Mesendoderm (in vitro differentiated cells): ENCODE results near the gene LAMC2.

Source experiments
- DNase-seq: peaks from one replicate; pipeline ENCODE4 v3.0.0; 2013
- H2AK5ac ChIP-seq: 2 replicates; pipeline ENCODE4 v1.6.1; 2013; ENCODE audit warnings: low read length, inconsistent platforms
- H2BK120ac ChIP-seq: 2 replicates; pipeline ENCODE4 v1.6.1; 2013; ENCODE audit warnings: low read depth, mild to moderate bottlenecking, low read length, moderate library complexity, mixed read lengths
- H2BK15ac ChIP-seq: replicated peaks from 2 replicates; pipeline ENCODE4 v1.6.1; 2013; ENCODE audit warnings: low read depth, mild to moderate bottlenecking, moderate library complexity
- H2BK5ac ChIP-seq: 2 replicates; pipeline ENCODE4 v1.6.1; 2013; ENCODE audit warnings: low read length, inconsistent platforms
- H3K18ac ChIP-seq: 2 replicates; pipeline ENCODE4 v1.6.1; 2013; ENCODE audit warnings: mild to moderate bottlenecking, low read length, mixed read lengths
- H3K23ac ChIP-seq: one replicate; pipeline ENCODE4 v1.6.1; 2013; ENCODE audit warnings: low read length
- H3K27ac ChIP-seq: 2 replicates; pipeline ENCODE4 v1.5.1; 2013; ENCODE audit warnings: low read depth, mild to moderate bottlenecking, inconsistent platforms, low read length, moderate library complexity
- H3K27me3 ChIP-seq: 2 replicates; pipeline ENCODE4 v1.6.1; 2013; ENCODE audit warnings: low read length, control low read depth, mild to moderate bottlenecking, inconsistent platforms; ENCODE audit not compliant: insufficient read depth, poor library complexity
- H3K36me3 ChIP-seq: 2 replicates; pipeline ENCODE4 v1.6.1; 2013; ENCODE audit warnings: low read length, inconsistent platforms; ENCODE audit not compliant: control insufficient read depth, insufficient read depth
- H3K4ac ChIP-seq: one replicate; pipeline ENCODE4 v1.6.1; 2013; ENCODE audit warnings: low read depth, mild to moderate bottlenecking, low read length, moderate library complexity
- H3K4me1 ChIP-seq: 2 replicates; pipeline ENCODE4 v1.6.1; 2013; ENCODE audit warnings: low read depth, low read length, inconsistent platforms; ENCODE audit not compliant: control insufficient read depth
- H3K4me2 ChIP-seq: 2 replicates; pipeline ENCODE4 v1.6.1; 2013; ENCODE audit warnings: low read length
- H3K4me3 ChIP-seq: 2 replicates; pipeline ENCODE4 v1.5.1; 2013; ENCODE audit warnings: mild to moderate bottlenecking, low read length
- H3K56ac ChIP-seq: one replicate; pipeline ENCODE4 v1.6.1; 2013; ENCODE audit warnings: low read length
- H3K79me1 ChIP-seq: 2 replicates; pipeline ENCODE4 v1.6.1; 2013; ENCODE audit warnings: low read length, inconsistent platforms
- H3K79me2 ChIP-seq: 2 replicates; pipeline ENCODE4 v1.6.1; 2013; ENCODE audit warnings: mild to moderate bottlenecking, low read length; ENCODE audit not compliant: control insufficient read depth, insufficient read depth
- H3K9ac ChIP-seq: 2 replicates; pipeline ENCODE4 v1.6.1; 2013; ENCODE audit warnings: low read length, inconsistent platforms
- H4K5ac ChIP-seq: one replicate; pipeline ENCODE4 v1.6.1; 2013; ENCODE audit warnings: low read length
- H4K8ac ChIP-seq: one replicate; pipeline ENCODE4 v1.6.1; 2013; ENCODE audit warnings: low read depth, mild to moderate bottlenecking, control low read depth, low read length, moderate library complexity
- WGBS: extraction: QIAGEN DNeasy Blood & Tissue Kit; methylation state at CpG from one replicate; pipeline ENCODE4 v1.1.7; 2013; ENCODE audit warnings: low lambda C conversion rate, missing lambda C conversion rate; ENCODE audit not compliant: insufficient coverage; ENCODE audit errors: extremely low coverage; 5-methylcytosine and 5-hydroxymethylcytosine counted together

Gene LAMC2

GRCh38 chr1:183235503-183235902 lies 49.4 kb downstream of the LAMC2 start:
- no peak overlapping the region for H2BK15ac ChIP-seq
- H3K27ac ChIP-seq, result peak overlapping the region; percentile 93
- DNase-seq, result no peak
- H2BK5ac ChIP-seq, result peak overlapping the region; percentile 94
- H3K36me3 ChIP-seq, result no peaks in the 10 kb centered on the region
- H4K8ac ChIP-seq, result no peak overlapping the region
- H3K79me1 ChIP-seq, result no peaks in the 10 kb centered on the region
- H3K4me3 ChIP-seq, result no peak overlapping the region
- H3K4me2 ChIP-seq, result no peak overlapping the region
- H3K27me3 ChIP-seq, result no peaks in the 10 kb centered on the region
- H4K5ac ChIP-seq, result no peak overlapping the region
- H3K18ac ChIP-seq, result peak overlapping the region; percentile 56
- no peak overlapping the region for H3K23ac ChIP-seq
- no CpG with 5 or more reads among the region's 14 CpGs for WGBS
- peak overlapping the region; percentile 83 for H3K56ac ChIP-seq
- peaks cover 11% of the 10 kb centered on the region for H3K4me1 ChIP-seq
- H3K9ac ChIP-seq, result no peak overlapping the region
- peak overlapping the region; percentile 78 for H3K4ac ChIP-seq
- H2AK5ac ChIP-seq, result peak overlapping the region; percentile 43
- H2BK120ac ChIP-seq, result peak overlapping the region; percentile 50
- no peaks in the 10 kb centered on the region for H3K79me2 ChIP-seq

- no peak overlapping the region for H2BK5ac ChIP-seq
- peaks cover 11% of the 10 kb centered on the region for H3K4me1 ChIP-seq
- H3K4ac ChIP-seq, result no peak overlapping the region
- H3K4me3 ChIP-seq, result no peak overlapping the region
- no peaks in the 10 kb centered on the region for H3K27me3 ChIP-seq
- no peak overlapping the region for H2BK120ac ChIP-seq
- no peak overlapping the region for H2AK5ac ChIP-seq
- H3K4me2 ChIP-seq, result no peak overlapping the region
- no peaks in the 10 kb centered on the region for H3K79me2 ChIP-seq
- H3K27ac ChIP-seq, result no peak overlapping the region
- H3K18ac ChIP-seq, result no peak overlapping the region
- H3K79me1 ChIP-seq, result no peaks in the 10 kb centered on the region
- no peak overlapping the region for H3K56ac ChIP-seq
- H3K9ac ChIP-seq, result no peak overlapping the region
- WGBS, result no CpG with 5 or more reads among the region's 6 CpGs
- H3K23ac ChIP-seq, result no peak overlapping the region
- no peak overlapping the region for H4K5ac ChIP-seq
- H2BK15ac ChIP-seq, result no peak overlapping the region
- no peaks in the 10 kb centered on the region for H3K36me3 ChIP-seq
- DNase-seq, result peak; percentile 93
- H4K8ac ChIP-seq, result no peak overlapping the region
Observed at GRCh38 chr1:183236158-183236725, 50.2 kb downstream of the LAMC2 start.

GRCh38 chr1:183237046-183237445 lies 51.0 kb downstream of the LAMC2 start:
- Histone ChIP-seq H2BK120ac (no peak overlapping the region), H3K4me2 (no peak overlapping the region), H3K18ac (no peak overlapping the region), H3K79me1 (no peaks in the 10 kb centered on the region), H4K8ac (no peak overlapping the region), H3K56ac (peak overlapping the region; percentile 40), H3K36me3 (no peaks in the 10 kb centered on the region), H3K9ac (no peak overlapping the region), H3K4me3 (no peak overlapping the region), H2BK15ac (no peak overlapping the region), H3K27ac (no peak overlapping the region), H3K4ac (no peak overlapping the region), H3K4me1 (peaks cover 11% of the 10 kb centered on the region), H4K5ac (no peak overlapping the region), H3K27me3 (no peaks in the 10 kb centered on the region), H3K23ac (no peak overlapping the region), H3K79me2 (no peaks in the 10 kb centered on the region), H2AK5ac (no peak overlapping the region), H2BK5ac (peak overlapping the region; percentile 47)
- no peak for DNase-seq
- WGBS, result no CpG with 5 or more reads among the region's 2 CpGs

GRCh38 chr1:183238071-183238470 lies 52.0 kb downstream of the LAMC2 start:
- H3K56ac ChIP-seq, result no peak overlapping the region
- no peak overlapping the region for H3K9ac ChIP-seq
- no peaks in the 10 kb centered on the region for H3K36me3 ChIP-seq
- H3K4me3 ChIP-seq, result no peak overlapping the region
- H3K4ac ChIP-seq, result no peak overlapping the region
- no peak overlapping the region for H2BK120ac ChIP-seq
- no peaks in the 10 kb centered on the region for H3K79me2 ChIP-seq
- H2BK5ac ChIP-seq, result no peak overlapping the region
- H3K23ac ChIP-seq, result no peak overlapping the region
- H3K4me1 ChIP-seq, result peaks cover 11% of the 10 kb centered on the region
- DNase-seq, result no peak
- H3K79me1 ChIP-seq, result no peaks in the 10 kb centered on the region
- H2AK5ac ChIP-seq, result no peak overlapping the region
- H4K8ac ChIP-seq, result no peak overlapping the region
- no CpG with 5 or more reads among the region's 2 CpGs for WGBS
- H4K5ac ChIP-seq, result no peak overlapping the region
- H3K4me2 ChIP-seq, result no peak overlapping the region
- no peak overlapping the region for H3K27ac ChIP-seq
- no peak overlapping the region for H3K18ac ChIP-seq
- no peak overlapping the region for H2BK15ac ChIP-seq
- no peaks in the 10 kb centered on the region for H3K27me3 ChIP-seq

- Histone ChIP-seq H3K79me2 (no peaks in the 10 kb centered on the region), H3K4me1 (peaks cover 8% of the 10 kb centered on the region), H3K23ac (no peak overlapping the region), H3K79me1 (no peaks in the 10 kb centered on the region), H2AK5ac (no peak overlapping the region), H3K18ac (no peak overlapping the region), H4K5ac (no peak overlapping the region), H4K8ac (no peak overlapping the region), H2BK15ac (peak overlapping the region; percentile 39), H2BK5ac (no peak overlapping the region), H3K4me3 (no peak overlapping the region), H3K27me3 (no peaks in the 10 kb centered on the region), H3K4ac (no peak overlapping the region), H3K56ac (no peak overlapping the region), H2BK120ac (no peak overlapping the region), H3K36me3 (no peaks in the 10 kb centered on the region), H3K9ac (no peak overlapping the region), H3K27ac (no peak overlapping the region), H3K4me2 (no peak overlapping the region)
- DNase-seq, result no peak
- WGBS, result no CpG with 5 or more reads among the region's 7 CpGs
Observed at GRCh38 chr1:183239220-183239742, 53.2 kb downstream of the LAMC2 start.
